ENCODE data around the gene HS6ST3. TPM values are rescaled to one million over a fixed set of nuclear protein-coding genes. Genes with fewer than 3 reads are reported as not detected.
A peak's percentile ranks its signal among the peaks of the same experiment; 100 is the strongest.

Gene HS6ST3
- total RNA-seq, 1 donor from 2014 or later: 1.3 TPM

DNA sequence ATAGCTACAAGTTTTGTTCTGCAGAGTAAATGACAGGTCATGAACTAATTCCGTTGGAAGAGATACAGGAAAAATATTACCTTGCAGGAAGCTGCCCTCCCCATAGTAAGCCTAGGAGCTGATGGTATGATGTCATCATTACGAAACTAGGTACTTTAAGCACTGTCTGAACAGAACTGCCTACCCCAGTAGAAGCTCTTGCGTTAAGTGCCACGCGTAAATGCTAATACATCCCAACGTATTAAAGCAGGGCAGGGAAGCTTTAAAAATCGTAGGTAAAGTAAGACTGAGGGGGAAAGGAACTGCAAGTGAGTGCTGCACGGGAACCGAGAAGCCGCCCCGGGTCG is 37.3 kb upstream of the HS6ST3 start:
- peaks cover 8% of the 10 kb centered on the region for H3K27me3 Mint-ChIP-seq (ENCODE audit: unreplicated experiment)
- H3K36me3 Mint-ChIP-seq (ENCODE audit: unreplicated experiment): no peaks in the 10 kb centered on the region
- TF ChIP-seq, protein P1, sequence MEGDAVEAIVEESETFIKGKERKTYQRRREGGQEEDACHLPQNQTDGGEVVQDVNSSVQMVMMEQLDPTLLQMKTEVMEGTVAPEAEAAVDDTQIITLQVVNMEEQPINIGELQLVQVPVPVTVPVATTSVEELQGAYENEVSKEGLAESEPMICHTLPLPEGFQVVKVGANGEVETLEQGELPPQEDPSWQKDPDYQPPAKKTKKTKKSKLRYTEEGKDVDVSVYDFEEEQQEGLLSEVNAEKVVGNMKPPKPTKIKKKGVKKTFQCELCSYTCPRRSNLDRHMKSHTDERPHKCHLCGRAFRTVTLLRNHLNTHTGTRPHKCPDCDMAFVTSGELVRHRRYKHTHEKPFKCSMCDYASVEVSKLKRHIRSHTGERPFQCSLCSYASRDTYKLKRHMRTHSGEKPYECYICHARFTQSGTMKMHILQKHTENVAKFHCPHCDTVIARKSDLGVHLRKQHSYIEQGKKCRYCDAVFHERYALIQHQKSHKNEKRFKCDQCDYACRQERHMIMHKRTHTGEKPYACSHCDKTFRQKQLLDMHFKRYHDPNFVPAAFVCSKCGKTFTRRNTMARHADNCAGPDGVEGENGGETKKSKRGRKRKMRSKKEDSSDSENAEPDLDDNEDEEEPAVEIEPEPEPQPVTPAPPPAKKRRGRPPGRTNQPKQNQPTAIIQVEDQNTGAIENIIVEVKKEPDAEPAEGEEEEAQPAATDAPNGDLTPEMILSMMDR (IDR thresholded peaks at IDR 0.05; ENCODE audit: partially characterized antibody, unreplicated experiment): no peak
- DNase-seq: no peak
- peaks cover 2% of the 10 kb centered on the region for H3K9me3 Mint-ChIP-seq (ENCODE audit: unreplicated experiment)
- H3K4me3 Mint-ChIP-seq (ENCODE audit: unreplicated experiment): peak overlapping the region; percentile 100
- H3K4me1 Mint-ChIP-seq (ENCODE audit: low read depth, unreplicated experiment): no peaks in the 10 kb centered on the region
- H3K27ac Mint-ChIP-seq (ENCODE audit: unreplicated experiment): peak overlapping the region; percentile 93

DNA sequence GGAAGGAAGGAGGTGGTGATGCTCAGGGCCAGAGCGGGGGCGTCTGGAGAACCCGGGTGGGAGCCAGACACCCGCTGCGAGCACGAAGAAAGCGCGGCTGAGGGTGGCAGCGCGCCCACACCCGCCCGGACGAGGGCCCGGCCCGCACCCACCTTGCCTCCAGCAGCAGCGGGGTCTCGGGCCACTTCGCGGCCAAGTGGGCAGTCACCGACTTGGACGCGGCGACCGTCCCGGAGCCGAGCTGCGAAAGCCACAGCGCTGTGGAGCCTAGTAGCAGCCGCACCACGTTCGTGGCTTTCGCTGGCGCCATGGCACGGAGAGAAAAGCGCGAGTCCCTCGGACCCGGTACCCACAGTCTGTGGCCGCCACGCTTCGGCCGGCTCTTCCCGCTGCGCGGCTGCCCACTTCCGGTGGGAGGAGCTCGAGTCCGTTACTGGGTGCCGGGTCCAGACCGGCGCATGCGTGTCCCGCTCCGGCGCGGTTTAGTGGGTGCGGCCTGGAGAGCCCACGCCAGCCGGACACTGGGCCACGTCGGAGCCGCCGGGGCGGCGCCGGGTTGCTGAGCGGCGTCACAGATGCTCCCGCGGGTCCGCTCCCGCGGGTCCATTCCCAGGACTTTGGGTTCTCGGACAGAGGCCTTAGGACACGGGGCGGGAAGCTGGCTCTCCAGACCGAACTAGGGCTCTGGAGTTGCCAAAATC is 36.8 kb upstream of the HS6ST3 start, which contains the start of gene UGGT2:
Gene UGGT2 (minus strand): TSS at position 399 of the 701 bp plus-strand sequence. CDS start 89 bp downstream, at position 310.
- Mint-ChIP-seq H3K9me3 (ENCODE audit: unreplicated experiment) (peaks cover 2% of the 10 kb centered on the region), H3K4me3 (ENCODE audit: unreplicated experiment) (peak within 1 kb of the TSS; percentile 100), H3K36me3 (ENCODE audit: unreplicated experiment) (no peaks in the 10 kb centered on the region), H3K4me1 (ENCODE audit: low read depth, unreplicated experiment) (no peaks in the 10 kb centered on the region), H3K27me3 (ENCODE audit: unreplicated experiment) (peaks cover 8% of the 10 kb centered on the region), H3K27ac (ENCODE audit: unreplicated experiment) (peak within 1 kb of the TSS; percentile 93)
- TF ChIP-seq, protein P1 (IDR thresholded peaks at IDR 0.05; ENCODE audit: partially characterized antibody, unreplicated experiment): peak; percentile 17
- peak; percentile 95 for DNase-seq

DNA sequence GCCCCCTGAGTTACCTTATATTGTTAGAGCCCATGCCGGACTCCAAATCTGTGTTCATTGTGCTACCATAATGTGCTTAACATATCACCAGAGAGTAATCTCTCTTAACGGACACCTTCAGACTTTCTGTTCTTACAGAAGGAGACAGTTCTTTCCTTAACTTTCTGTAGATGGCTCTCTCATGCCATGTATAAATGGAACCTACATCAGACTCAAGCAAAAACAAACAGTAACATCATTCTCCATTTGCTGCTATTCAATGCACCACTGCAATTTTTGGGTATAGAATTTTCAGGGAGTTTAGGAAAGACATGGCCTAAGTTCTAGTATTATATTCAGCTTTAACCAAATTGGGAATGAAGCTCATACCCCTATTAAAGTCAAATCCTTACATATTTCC is 24.1 kb upstream of the HS6ST3 start:
- H3K9me3 Mint-ChIP-seq (ENCODE audit: unreplicated experiment): no peaks in the 10 kb centered on the region
- H3K4me1 Mint-ChIP-seq (ENCODE audit: low read depth, unreplicated experiment): no peaks in the 10 kb centered on the region
- no peaks in the 10 kb centered on the region for H3K27me3 Mint-ChIP-seq (ENCODE audit: unreplicated experiment)
- no peak overlapping the region for H3K4me3 Mint-ChIP-seq (ENCODE audit: unreplicated experiment)
- H3K27ac Mint-ChIP-seq (ENCODE audit: unreplicated experiment): no peak overlapping the region
- DNase-seq: no peak
- TF ChIP-seq, protein P1 (IDR thresholded peaks at IDR 0.05; ENCODE audit: partially characterized antibody, unreplicated experiment): no peak
- H3K36me3 Mint-ChIP-seq (ENCODE audit: unreplicated experiment): no peaks in the 10 kb centered on the region

DNA sequence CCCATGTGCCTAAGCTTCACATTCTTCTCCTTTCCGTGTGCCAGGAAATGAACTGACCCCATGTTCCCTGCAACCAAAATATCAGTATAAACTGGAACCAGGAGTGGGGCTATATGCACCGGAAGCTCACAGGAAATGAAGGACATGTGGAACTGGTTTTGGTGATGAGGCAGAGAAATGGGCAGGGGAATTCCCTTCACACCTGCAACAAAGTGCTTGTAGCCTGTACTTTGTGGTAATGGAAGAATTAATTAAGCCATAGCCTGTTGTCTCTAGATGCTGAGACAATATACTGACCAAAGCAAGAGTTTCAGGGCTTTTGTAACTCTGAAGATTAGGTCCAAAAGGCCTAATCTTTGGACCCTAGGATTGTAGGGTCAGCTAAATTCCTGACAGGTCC is 21.2 kb upstream of the HS6ST3 start:
- no peak overlapping the region for H3K27ac Mint-ChIP-seq (ENCODE audit: unreplicated experiment)
- no peaks in the 10 kb centered on the region for H3K36me3 Mint-ChIP-seq (ENCODE audit: unreplicated experiment)
- no peak for DNase-seq
- H3K9me3 Mint-ChIP-seq (ENCODE audit: unreplicated experiment): no peaks in the 10 kb centered on the region
- H3K4me3 Mint-ChIP-seq (ENCODE audit: unreplicated experiment): no peak overlapping the region
- no peaks in the 10 kb centered on the region for H3K4me1 Mint-ChIP-seq (ENCODE audit: low read depth, unreplicated experiment)
- TF ChIP-seq, protein P1 (IDR thresholded peaks at IDR 0.05; ENCODE audit: partially characterized antibody, unreplicated experiment): no peak
- no peaks in the 10 kb centered on the region for H3K27me3 Mint-ChIP-seq (ENCODE audit: unreplicated experiment)

DNA sequence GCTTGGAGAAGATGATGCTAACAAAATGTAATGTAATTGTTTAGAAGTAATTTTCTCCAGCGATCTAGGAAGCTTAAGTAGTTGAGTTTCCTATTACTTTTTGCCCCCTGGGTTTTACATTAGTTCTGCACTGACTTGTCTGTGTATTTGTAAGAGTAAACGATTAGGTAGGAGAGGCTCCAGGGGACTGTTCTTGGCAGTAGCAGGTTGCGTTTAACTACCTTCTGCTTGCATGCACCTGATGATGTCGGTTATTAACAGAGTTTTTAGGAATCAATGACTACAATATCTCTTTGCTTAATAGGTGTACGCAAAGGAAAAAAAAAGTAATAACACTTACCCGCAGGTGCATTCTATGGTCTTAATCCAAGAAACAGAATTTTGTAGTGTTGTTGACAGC is 18.4 kb upstream of the HS6ST3 start:
- H3K36me3 Mint-ChIP-seq (ENCODE audit: unreplicated experiment): no peaks in the 10 kb centered on the region
- DNase-seq: no peak
- H3K4me1 Mint-ChIP-seq (ENCODE audit: low read depth, unreplicated experiment): no peaks in the 10 kb centered on the region
- H3K9me3 Mint-ChIP-seq (ENCODE audit: unreplicated experiment): no peaks in the 10 kb centered on the region
- no peak overlapping the region for H3K4me3 Mint-ChIP-seq (ENCODE audit: unreplicated experiment)
- no peaks in the 10 kb centered on the region for H3K27me3 Mint-ChIP-seq (ENCODE audit: unreplicated experiment)
- TF ChIP-seq, protein P1 (IDR thresholded peaks at IDR 0.05; ENCODE audit: partially characterized antibody, unreplicated experiment): no peak
- H3K27ac Mint-ChIP-seq (ENCODE audit: unreplicated experiment): no peak overlapping the region
